Measurements from ENCODE around the gene TMEM255B.

The TMEM255B gene

GRCh38 chr13:113768018-113768905 is 9.2 kb downstream of the TMEM255B start:
- no peak for DNase-seq (ENCODE audit: low read depth in 2 of 2)

DNA sequence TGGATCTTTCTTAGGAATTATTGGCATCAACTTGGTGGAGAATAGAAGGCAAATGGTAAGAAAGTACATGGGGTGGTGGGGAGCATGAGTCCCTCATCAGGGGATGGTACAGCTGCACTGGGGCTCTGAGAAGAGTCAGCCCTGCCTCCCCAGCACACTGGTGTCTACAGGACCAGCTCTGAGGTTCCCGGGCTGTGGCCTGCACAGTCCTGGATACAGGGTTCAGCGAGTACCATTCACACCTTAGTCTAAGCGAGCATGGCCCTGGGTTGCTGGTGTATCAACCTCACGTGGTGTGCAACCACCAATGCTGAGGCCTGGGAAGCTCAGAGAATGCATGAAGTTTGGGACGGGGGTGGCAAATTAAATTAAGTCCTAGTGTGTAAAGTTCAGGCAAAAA is 10.1 kb downstream of the TMEM255B start:
- DNase-seq (ENCODE audit: low read depth in 2 of 2), result no peak

DNA sequence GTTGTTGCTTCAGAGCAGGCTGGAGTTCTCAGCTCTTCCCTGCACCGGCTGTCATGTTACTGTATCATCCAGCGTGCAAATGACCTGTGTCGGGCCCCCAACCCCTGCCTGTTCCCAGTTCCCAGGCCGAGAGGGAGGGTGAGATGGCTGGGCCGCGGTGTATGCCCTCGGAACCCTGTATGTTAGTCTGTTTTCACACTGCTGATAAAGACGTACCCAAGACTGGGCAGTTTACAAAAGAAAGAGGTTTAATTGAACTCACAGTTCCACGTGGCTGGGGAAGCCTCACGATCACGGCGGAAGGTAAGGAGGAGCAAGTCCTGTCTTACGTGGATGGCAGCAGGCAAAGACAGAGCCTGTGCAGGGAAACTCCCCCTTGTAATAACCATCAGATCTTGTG is 10.9 kb downstream of the TMEM255B start:
- no peak for DNase-seq (ENCODE audit: low read depth in 2 of 2)

GRCh38 chr13:113770441-113770840 is 11.4 kb downstream of the TMEM255B start:
- DNase-seq (ENCODE audit: low read depth in 2 of 2), result no peak

- DNase-seq (ENCODE audit: low read depth in 2 of 2), result no peak
Observed at GRCh38 chr13:113770937-113771336, 11.9 kb downstream of the TMEM255B start.

GRCh38 chr13:113771709-113772331 is 12.8 kb downstream of the TMEM255B start:
- DNase-seq (ENCODE audit: low read depth in 2 of 2), result no peak

- no peak for DNase-seq (ENCODE audit: low read depth in 2 of 2)
Observed at GRCh38 chr13:113774177-113775107, 15.4 kb downstream of the TMEM255B start.

- no peak for DNase-seq (ENCODE audit: low read depth in 2 of 2)
Observed at GRCh38 chr13:113775451-113776145, 16.6 kb downstream of the TMEM255B start.

DNA sequence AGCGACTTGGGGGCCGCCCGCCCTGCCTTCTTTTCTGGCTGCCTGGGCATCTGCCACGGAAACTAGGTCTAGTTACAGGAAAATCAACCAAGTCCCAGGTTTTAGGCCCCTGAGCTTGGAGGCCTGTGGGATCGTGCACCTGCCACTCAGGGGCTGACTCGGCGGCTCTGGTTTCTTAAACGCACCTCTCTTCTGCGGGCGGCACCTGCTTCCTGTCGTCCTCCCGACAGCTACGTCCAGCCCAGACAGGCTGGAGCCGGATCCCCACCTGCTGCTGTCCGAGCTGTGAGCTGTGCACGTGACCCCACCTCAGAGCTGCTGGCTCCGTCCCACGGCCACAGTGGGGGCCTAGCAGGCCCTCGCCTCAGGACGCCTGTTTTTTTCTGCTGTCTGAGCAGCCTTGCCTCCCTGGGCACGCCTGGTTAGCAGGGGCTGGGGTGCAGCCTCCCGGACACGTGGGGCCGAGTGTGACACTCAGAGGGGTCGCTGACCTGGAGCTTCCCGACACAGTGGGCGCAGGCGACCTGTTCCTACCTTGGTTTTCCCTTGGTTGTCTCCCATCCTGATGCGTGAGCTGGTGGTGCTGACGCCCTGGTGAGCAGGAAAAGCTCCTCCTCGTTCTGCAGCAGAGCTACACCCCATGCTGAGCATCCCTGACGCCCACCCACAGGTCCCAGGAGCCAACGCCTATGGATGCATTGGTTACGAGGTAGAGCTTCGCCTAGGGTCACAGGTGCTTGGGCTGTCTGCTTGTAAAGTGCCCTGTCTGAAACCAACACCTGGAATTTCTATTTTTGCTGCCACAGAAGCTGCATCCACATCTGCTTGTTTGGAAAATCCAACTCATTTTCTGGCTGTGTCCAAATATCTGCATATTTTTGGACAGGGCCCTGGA is 17.5 kb downstream of the TMEM255B start:
- DNase-seq (ENCODE audit: low read depth in 2 of 2), result no peak

DNA sequence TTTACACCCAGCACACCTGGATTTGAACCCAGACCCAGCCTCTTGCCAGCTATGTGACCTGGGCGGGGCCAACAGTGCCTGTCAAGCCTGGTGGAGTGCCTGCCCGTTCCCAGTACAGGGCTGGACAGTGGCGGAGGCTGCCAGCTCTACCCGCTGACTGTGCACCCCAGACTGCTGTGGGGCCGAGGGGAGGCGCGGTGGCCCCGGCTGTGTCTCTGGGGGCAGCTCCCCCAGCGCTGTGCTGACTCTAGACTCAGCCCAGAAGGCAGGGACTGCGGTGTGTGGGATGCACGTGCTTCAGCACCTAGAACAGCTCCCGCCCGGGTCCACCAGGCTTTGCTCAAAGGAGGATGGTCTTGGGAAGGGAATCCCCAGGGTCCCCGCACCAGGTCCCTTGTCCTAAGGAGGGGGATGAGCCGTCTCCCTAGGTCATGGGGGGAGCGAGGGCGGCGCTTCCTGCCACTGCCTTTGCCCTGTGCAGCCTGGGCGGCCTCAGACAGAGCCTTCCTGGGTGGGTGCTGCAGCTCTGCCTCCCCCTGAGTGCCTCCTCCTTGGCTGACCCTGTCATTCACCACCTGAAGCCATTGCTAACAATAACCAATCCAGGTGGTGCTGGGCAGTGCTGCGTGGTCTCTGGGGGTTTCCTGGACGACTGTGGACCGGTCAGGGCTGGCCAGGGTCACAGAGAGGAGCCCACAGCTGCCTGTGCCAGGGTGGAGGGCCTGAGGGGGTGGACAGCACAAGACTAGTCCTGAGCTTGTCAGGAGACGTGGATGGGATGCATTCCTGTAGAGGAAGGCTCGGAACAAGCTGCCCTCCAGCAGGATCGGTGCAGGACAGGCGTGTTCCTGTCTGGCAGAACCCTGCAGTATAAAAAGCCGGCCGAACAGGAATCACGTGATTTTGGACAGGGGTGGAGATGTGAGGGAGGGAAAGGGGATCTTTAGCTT is 18.6 kb downstream of the TMEM255B start:
- DNase-seq (ENCODE audit: low read depth in 2 of 2), result no peak

GRCh38 chr13:113781571-113781970 is 22.5 kb downstream of the TMEM255B start:
- no peak for DNase-seq (ENCODE audit: low read depth in 2 of 2)

GRCh38 chr13:113782472-113782871 is 23.4 kb downstream of the TMEM255B start:
- no peak for DNase-seq (ENCODE audit: low read depth in 2 of 2)

GRCh38 chr13:113783200-113783881 is 24.3 kb downstream of the TMEM255B start:
- DNase-seq (ENCODE audit: low read depth in 2 of 2), result no peak

DNA sequence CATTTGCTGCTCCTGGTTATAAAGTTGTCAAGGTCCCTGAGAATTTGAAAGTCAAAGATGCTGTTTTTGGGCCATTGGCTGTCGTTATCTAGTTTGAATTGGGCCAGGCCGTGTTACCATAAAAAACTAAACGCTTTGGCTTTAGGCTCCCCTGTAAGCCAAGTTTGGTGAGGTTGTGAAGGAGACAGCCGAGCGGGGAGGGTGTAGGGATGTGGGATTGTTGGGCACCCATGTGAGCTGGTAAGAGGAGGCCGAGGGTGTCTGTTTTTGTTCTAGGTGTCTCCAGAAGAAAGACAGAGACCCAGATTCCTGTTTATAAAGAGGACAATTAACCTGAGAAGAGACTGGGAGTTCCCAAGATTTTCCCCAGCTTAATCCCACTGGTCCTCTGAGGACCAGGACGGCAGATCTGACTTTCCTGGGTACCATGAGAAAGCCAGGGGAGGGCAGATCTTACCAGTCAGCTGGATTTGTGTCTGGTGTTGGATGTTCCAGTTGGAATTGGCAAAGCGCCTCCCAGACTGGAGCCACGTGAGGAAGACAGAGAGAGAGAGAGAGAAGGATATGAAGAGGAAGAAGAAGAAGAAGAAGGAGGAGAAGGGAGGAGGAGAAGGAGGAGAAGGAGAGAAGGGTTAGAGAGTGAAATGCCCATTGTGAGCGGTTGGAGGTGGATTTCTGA is 25.1 kb downstream of the TMEM255B start:
- DNase-seq (ENCODE audit: low read depth in 2 of 2), result no peak

DNA sequence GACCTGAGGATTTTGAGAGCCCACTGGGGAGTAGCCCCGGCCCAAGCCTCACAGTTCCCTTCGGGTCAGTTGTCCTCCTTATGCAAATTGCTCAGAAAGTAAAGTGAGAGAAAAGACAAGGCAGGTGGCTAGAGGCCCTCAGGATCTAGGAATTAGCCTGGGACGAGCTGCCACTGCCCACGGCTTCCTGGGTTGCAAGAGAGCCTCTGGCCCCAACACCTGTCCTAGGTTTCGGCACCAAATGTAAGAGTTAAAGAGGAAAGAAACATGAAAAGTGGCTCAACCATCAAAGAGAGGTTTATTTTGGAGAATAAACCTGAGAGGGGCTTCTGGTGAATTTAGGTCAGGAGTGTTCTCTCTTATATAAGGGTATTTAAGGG is 25.6 kb downstream of the TMEM255B start:
- no peak for DNase-seq (ENCODE audit: low read depth in 2 of 2)

GRCh38 chr13:113785051-113786010 is 26.3 kb downstream of the TMEM255B start:
- DNase-seq (ENCODE audit: low read depth in 2 of 2), result no peak

- no peak for DNase-seq (ENCODE audit: low read depth in 2 of 2)
Observed at GRCh38 chr13:113786262-113786841, 27.3 kb downstream of the TMEM255B start.

Measured in stimulated activated CD8-positive, alpha-beta memory T cell treated with anti-CD3 and anti-CD28 coated beads, Interleukin-7, amount 100 ng/mL, for 1 hour (primary cell).